ENCODE results near the gene SELENOM.
A peak's percentile ranks its signal among the peaks of the same experiment; 100 is the strongest.

The SELENOM gene

GRCh38 chr22:31094741-31095140 is 12.6 kb downstream of the SELENOM start:
- Histone ChIP-seq H3K36me3 (peaks cover 87 to 100% (median 99%) of the 10 kb centered on the region in 3 donors), H3K27me3 (no peaks in the 10 kb centered on the region), H3K4me3 (no peak overlapping the region), H3K27ac (peak overlapping the region; percentile 99 to 100), H3K4me1 (peaks cover 5 to 99% (median 92%) of the 10 kb centered on the region in 4 donors), H3K9me3 (no peaks in the 10 kb centered on the region)
- TF ChIP-seq CTCF (IDR thresholded peaks at IDR 0.05), result no peak
- intact Hi-C loops (cut with DNase I; ENCODE audit: low total_unique reads), result no loop called here
- DNase-seq, result no peak

- peak in 1 of 2 donors; percentile 82 for DNase-seq
- Histone ChIP-seq H3K27ac (peak overlapping the region; percentile 99 to 100), H3K4me3 (peak overlapping the region; percentile 23 to 28), H3K27me3 (no peaks in the 10 kb centered on the region), H3K4me1 (peaks cover 5 to 99% (median 92%) of the 10 kb centered on the region in 4 donors), H3K36me3 (peaks cover 87 to 100% (median 99%) of the 10 kb centered on the region in 3 donors), H3K9me3 (no peaks in the 10 kb centered on the region)
- TF ChIP-seq CTCF (IDR thresholded peaks at IDR 0.05), result no peak
- intact Hi-C loops (cut with DNase I; ENCODE audit: low total_unique reads), result no loop called here
Measured at GRCh38 chr22:31094021-31094551, 13.3 kb downstream of the SELENOM start.

- Histone ChIP-seq H3K4me1 (peaks cover 0 to 99% (median 92%) of the 10 kb centered on the region in 4 donors), H3K27me3 (no peaks in the 10 kb centered on the region), H3K36me3 (peaks cover 89 to 100% (median 99%) of the 10 kb centered on the region in 3 donors), H3K4me3 (peak overlapping the region; percentile 23 to 28), H3K9me3 (no peaks in the 10 kb centered on the region), H3K27ac (peak overlapping the region; percentile 99 to 100)
- TF ChIP-seq CTCF (IDR thresholded peaks at IDR 0.05), result no peak
- intact Hi-C loops (cut with DNase I; ENCODE audit: low total_unique reads), result no loop called here
- peak in 1 of 2 donors; percentile 95 for DNase-seq
Measured at GRCh38 chr22:31093086-31093850, 14.1 kb downstream of the SELENOM start.

- Histone ChIP-seq H3K9me3 (no peaks in the 10 kb centered on the region), H3K4me3 (no peak overlapping the region), H3K36me3 (peaks cover 89 to 100% (median 99%) of the 10 kb centered on the region in 3 donors), H3K27me3 (no peaks in the 10 kb centered on the region), H3K27ac (peak overlapping the region; percentile 99 to 100), H3K4me1 (peaks cover 0 to 99% (median 94%) of the 10 kb centered on the region in 4 donors)
- intact Hi-C loops (cut with DNase I; ENCODE audit: low total_unique reads), result no loop called here
- TF ChIP-seq CTCF (IDR thresholded peaks at IDR 0.05), result no peak
- no peak for DNase-seq
Measured at GRCh38 chr22:31092161-31092560, 15.2 kb downstream of the SELENOM start.

GRCh38 chr22:31091106-31091975 is 16.0 kb downstream of the SELENOM start:
- Histone ChIP-seq H3K4me3 (peak overlapping the region; percentile 2 to 9), H3K9me3 (no peaks in the 10 kb centered on the region), H3K27me3 (no peaks in the 10 kb centered on the region), H3K27ac (peak overlapping the region; percentile 99 to 100), H3K4me1 (peaks cover 0 to 99% (median 94%) of the 10 kb centered on the region in 4 donors), H3K36me3 (peaks cover 88 to 99% (median 98%) of the 10 kb centered on the region in 3 donors)
- no peak for TF ChIP-seq CTCF (IDR thresholded peaks at IDR 0.05)
- DNase-seq, result peak in 1 of 2 donors; percentile 83
- intact Hi-C loops (cut with DNase I; ENCODE audit: low total_unique reads), result loop anchor here (2.0 kb wide), 1 partner anchor 15 kb away; the partner anchor contains the start of gene SELENOM
